Muscle of back (tissue), 11 donors: ENCODE results near the gene VPS72. TPM values are rescaled to one million over a fixed set of nuclear protein-coding genes. Genes with fewer than 3 reads are reported as not detected.

Experiments used
- DNase-seq, 3 donors: peaks; one replicate each; pipeline versions ENCODE4 v3.0.0 to v3.0.0-alpha.2; 2013
- polyA plus RNA-seq, 10 donors: library from polyadenylated mRNA; unstranded; fragments of 120-200 nt; gene quantifications; one replicate each; pipeline ENCODE4 v1.2.1, GENCODE V29; 2013; ENCODE audit not compliant: insufficient read length in 10 of 10

Gene VPS72
- polyA plus RNA-seq, 10 donors, result 40.9 to 53.7 (median 45.4) TPM

GRCh38 chr1:151146412-151147131, 43.4 kb downstream of the VPS72 start, which contains the start of gene SEMA6C:
Gene SEMA6C, minus strand, starts transcription at chr1:151146631. Its CDS starts 4,010 bp downstream, at chr1:151142621.
- peak; percentile 94 to 98 (median 96) for DNase-seq

DNA sequence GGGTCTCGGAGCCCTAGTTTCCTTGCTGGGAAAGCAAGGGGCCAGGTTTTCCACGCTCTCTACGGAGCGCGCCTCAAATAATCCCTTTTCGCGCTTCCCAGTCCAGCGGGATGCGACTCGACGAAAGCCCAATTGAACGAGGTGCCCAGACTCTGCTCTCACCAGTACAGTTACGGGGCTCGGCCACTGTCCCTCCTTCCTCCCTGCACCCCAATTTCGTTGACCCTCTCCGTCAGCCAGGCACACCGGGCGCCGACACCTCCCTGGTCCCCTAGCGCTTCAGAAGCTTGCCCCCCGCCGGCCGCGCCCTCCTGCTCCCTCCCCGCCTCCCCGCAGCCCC, 44.0 kb downstream of the VPS72 start:
- no peak for DNase-seq

DNA sequence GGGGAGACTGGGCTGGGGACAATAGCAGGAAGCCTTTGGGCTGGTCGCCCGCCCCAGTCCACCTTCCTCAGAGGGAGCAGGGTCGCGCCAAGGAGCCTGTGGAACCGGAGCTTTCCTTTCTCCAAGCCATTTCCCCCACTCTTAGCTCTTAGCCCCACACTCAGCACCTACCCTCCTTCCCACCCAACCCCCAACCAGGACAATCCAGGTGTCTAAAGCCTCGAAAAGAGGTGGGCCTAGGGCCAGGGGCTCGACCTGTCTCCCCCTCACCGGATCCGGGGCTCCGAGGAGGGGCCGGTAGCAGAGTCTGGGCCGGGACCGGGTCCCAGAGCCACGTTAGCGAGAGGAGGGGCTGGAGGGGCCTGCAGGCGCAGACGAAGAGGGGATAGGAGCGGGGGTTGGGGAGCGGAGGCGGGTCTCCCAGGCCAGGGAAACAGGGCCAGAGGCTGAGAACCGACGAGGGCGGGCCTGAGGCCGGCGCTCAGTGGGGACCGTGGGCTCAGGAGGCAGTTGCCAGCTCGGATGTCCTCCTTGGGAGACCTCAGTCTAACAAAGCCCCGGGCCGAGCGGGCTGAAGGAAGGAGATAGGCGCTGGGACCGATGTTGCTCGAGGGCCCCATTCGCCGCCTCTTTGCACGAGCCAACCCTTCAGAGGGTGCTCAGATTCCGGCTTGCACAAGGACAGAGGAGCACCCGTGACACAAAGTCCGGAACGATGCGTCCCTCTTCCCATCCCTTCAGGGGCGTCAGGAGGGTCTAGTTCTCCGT, 44.5 kb downstream of the VPS72 start:
- peak in 1 of 3 donors; percentile 81 for DNase-seq

DNA sequence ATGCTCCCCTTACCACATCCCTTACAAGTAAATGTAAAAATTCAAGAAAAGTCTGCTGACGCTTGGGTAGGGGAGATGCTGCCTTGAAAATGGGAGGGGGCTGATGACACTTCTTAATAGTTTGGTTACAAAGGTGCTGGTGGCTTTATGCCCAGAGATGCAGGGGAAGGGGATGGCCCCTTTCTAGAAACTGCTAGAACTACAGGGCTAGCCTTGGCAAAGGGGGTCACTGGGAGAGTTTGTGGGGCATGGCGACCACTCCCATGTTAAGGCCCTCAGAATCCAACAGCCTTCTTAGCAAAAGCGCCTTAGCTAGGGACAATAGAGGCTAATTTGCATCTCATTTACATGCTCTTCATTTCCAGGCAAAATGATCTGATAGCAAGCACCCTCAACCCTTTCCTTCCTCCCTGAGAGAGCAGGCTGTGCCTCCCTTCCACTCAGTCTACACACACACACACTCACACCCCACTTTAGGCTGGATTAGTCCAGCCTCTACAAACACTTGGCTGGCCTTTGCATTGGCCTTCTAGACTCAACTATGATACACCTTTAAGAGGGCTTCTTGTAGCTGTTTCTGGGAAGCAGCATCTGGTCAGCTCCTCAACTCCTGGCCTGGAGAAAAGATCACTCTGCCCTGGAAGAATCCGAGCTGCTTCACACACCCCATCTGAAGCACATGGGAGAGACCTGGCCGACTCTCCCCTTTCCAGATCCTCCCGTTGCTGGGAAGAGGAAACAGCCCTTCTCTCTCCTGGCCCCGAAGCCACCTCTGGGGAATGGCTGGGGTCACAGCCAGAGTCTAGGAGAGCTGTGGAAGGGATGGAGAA, 45.3 kb downstream of the VPS72 start:
- peak in 2 of 3 donors; percentile 65 to 85 for DNase-seq

DNA sequence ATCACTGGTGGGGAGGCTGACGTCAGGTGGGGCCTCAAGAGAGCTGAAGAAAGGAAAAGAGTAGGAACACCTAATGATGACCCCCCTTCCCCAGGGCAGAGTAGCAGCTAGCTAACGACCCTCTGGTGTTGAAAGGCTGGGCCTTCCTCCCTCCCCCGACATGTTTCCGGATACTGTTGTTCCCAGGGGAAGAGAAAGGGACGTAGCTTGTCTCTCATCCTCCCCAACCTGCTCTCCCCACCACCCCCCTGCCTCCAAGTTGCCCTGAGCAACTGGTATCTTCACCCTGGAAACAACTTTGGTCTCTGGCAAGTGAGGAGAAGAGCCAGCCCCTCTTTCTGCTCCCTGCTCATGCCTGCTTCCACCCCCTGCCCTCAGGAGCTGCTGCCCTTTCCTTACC, 46.0 kb downstream of the VPS72 start:
- DNase-seq, result no peak

DNA sequence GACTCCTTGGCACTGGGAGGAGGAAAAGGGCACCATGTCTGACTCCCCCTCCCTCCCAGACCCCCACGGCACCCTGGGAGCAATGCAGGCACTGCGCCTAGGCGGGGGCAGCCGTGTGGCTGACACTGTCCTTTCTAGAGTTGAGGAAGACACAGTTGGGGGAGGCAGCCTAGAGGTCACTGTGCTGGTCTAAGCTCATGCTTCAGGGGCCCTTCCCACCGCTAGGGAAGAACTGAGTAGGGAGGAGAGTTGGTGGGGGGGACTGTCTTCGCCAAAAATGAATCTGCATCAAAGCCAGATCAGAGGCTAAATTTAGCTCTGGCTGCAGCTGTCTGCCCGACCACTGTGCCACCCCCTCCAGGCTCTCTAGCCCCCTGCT, 47.0 kb downstream of the VPS72 start:
- DNase-seq, result peak in 2 of 3 donors; percentile 46 to 51

- DNase-seq, result peak; percentile 53 to 81 (median 63)
Measured at GRCh38 chr1:151142411-151143056, 47.5 kb downstream of the VPS72 start.

GRCh38 chr1:151137789-151138188, 52.2 kb downstream of the VPS72 start:
- no peak for DNase-seq

DNA sequence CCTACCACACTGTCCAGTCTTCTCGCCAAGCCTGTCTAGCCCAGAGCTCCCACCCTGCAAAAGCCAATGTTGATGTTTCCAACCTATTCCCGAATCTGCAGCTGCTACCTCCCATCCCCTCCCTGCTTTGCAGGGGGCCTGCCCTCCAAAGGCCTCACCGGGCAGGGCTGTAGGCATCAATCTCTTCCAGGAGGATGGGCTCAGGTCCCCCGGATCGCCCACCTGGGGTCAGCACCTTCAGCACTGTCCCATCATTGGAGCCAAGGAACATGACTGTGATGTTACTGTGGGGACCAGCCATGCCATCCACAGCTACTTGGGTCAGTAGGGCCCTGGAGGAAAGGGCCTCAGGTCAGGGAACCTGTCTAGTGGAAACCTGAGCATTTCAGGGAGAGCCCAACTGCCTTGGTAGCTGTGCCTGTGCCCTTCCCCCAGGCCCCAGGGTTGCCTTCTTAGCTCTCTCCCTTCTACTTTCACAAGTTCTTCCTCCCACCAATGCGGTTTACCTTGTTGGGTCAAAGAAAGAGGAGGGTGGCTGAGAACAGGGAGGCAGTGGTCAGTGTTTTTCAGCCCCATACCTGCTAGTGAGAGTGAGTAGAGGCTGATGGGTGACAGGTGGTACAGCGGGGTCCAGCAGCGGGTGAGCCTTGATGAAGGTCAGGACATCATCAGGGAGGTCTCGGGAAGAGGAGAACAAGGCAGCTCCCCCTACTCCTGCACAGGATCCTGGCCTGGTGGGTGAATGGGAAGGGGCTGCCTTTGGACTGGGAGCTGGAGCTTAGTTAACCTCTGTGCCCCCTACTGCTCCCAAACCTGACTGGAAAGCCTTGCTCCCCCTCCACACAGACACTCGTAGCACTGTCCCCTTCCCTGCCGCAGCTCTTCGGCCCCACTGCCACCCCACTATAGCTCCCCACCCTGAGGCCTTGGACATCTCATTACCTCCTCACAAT, 54.3 kb downstream of the VPS72 start:
- DNase-seq, result no peak

DNA sequence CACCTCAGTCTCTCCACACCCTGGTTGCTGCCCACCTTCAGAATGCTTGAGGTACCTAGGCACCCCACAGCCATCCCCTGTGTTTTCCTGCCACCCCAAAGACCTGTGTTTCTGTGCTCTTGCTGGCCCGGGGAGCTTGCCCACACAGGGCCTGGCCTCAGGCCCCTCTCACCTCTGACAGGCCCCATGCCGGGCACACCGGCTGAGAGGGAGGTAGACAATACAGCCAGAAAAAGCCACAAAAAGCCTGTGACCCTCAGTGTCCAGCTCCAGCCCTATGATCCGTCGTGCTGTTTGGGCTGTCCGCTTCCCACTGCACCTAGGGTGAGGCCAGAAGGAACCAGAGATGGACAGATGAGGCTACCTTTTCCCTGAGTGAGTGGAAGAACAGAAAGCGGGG, 55.0 kb downstream of the VPS72 start:
- no peak for DNase-seq

DNA sequence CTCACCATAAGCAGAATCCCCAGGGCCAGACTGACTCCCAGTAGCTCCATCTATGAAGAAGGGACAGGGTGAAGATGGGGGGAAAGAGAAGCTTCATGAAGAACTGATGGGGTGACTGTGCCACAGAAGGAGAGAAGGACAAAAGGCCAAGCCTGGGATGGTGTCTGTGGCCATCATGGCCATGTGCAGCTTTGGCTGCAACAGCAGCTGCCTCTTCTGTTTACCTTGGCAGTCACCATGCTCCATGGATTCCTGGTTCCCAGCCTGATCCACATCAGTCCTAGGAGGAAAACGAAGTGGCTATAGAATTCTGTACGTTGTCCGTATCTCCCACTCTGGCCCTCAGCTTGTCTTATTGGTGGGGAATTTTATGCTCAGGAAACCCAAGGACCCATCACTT, 55.6 kb downstream of the VPS72 start:
- no peak for DNase-seq

- DNase-seq, result peak in 1 of 3 donors; percentile 64
Measured at GRCh38 chr1:151133018-151133806, 56.8 kb downstream of the VPS72 start.

DNA sequence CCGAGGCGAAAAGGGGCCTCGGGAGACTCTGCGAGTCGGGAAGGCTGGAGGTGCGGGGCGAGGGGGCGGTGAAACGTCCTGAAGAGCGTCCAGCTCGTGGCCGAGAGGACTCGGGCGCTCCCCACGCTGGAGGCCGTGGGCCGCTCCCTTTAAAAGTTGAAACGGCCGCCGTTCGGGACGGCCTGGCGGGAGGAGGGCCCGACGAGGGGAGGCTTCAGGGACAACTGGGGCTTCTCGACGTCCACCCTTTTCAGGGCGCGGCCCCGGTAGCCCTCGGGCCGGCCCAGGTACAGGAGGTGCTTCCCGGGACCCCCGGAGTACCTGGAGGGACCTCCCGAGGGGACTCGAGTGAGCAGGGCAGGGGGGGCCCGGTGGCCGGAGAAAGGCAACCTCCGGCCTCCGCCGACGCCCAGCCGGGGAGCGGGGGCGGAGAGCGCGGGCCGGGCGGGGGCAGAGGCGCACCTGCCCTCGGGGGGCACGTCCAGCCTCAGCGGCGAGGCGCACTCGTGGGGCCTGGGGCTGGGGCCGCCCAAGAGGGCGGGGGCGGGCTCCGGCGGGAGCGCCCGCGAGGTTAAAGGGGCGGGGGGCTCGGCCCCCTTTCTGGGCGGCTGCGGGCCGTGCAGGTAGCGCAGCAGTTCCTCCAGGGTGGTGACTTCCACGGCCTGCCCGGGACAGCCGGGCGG, 57.5 kb downstream of the VPS72 start:
- DNase-seq, result no peak

DNA sequence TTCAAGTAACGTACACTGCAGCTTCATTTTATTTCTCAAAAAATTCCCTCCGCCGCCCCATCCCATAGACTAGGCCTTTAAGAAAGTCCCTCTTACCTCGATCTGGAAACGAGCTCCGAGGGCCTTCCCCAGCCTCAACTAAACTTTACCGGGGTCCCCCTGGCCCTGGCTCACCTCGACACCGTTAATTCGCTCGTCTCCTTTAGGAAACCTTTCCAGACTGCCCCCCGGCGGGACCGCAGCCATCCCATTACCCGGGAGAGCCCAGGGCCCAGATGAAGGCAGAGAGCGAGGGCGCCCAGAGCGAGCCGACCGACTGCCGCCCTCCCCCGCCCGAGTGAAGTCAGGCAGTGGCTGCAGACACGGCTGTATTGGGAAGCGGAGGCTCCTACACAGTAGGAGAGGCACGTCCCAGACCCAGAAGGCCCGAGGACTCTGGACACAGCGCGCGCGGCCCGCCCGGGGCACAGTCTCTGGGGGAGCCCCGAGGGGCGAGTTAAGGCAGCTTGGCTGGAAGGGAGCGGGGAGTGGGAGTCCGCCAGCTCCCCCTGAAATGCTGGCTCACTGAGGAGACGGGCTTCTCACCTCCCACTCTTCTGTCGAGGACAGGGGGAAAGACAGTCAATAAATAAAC, 58.2 kb downstream of the VPS72 start:
- DNase-seq, result peak in 2 of 3 donors; percentile 42 to 83

- peak; percentile 89 to 95 (median 90) for DNase-seq
Measured at GRCh38 chr1:151130987-151131586, 58.9 kb downstream of the VPS72 start.

DNA sequence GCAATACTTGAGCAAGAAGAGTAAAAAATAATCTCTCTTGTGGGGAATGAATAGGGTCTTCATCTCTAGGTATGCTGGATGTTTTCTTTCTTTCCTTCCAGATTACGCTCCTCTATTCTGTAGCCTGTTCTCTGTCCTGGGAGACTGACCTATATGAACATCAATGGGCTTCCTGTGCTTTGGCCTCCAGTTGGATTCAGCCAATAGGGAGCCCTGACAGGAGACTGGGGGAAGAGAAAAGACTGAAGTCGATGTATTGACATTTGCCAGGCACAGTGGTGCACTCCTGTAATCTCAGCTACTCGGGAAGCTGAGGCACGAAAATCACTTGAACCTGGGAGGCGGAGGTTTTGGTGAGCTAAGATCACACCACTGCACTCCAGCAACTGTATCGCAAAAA, 61.2 kb downstream of the VPS72 start:
- no peak for DNase-seq
